BLaER1 (cell line): Measurements from ENCODE around the gene TXNDC9.
"Not testable (repeated sequence)": the region's sequence is repeated elsewhere in the genome, so short reads cannot be mapped to it uniquely, and the experiment has no call there.

Source experiments
- H3K27ac ChIP-seq: shearing (Covaris generic); formaldehyde crosslinking; 2 replicates; pipeline ENCODE4 v1.8.1; 2022
- H3K27me3 ChIP-seq: shearing (Covaris generic); formaldehyde crosslinking; 2 replicates; pipeline ENCODE4 v1.8.1; 2022
- H3K36me3 ChIP-seq: shearing (Covaris generic); formaldehyde crosslinking; 2 replicates; pipeline ENCODE4 v1.8.1; 2022
- H3K4me1 ChIP-seq: shearing (Covaris generic); formaldehyde crosslinking; 2 replicates; pipeline ENCODE4 v1.8.1; 2022
- H3K4me2 ChIP-seq: shearing (Covaris generic); formaldehyde crosslinking; 2 replicates; pipeline ENCODE4 v1.8.1; 2022
- H3K4me3 ChIP-seq: shearing (Covaris generic); formaldehyde crosslinking; 2 replicates; pipeline ENCODE4 v1.8.1; 2022
- H3K9ac ChIP-seq: shearing (Covaris generic); formaldehyde crosslinking; 2 replicates; pipeline ENCODE4 v1.8.1; 2022
- H3K9me3 ChIP-seq: shearing (Covaris generic); formaldehyde crosslinking; 2 replicates; pipeline ENCODE4 v1.8.1; 2022
- H4K20me1 ChIP-seq: shearing (Covaris generic); formaldehyde crosslinking; 2 replicates; pipeline ENCODE4 v1.8.1; 2022
- Cebpa-rat ChIP-seq: shearing (Covaris generic); IDR thresholded peaks from 2 replicates; pipeline ENCODE4 v1.8.1; 2022

The TXNDC9 gene

GRCh38 chr2:99279969-99280695 is 56.0 kb downstream of the TXNDC9 start:
- no peaks in the 10 kb centered on the region for H4K20me1 ChIP-seq
- H3K27me3 ChIP-seq: no peaks in the 10 kb centered on the region
- no peak overlapping the region for H3K4me3 ChIP-seq
- H3K4me2 ChIP-seq: no peak overlapping the region
- peaks cover 40% of the 10 kb centered on the region for H3K9me3 ChIP-seq
- no peak overlapping the region for H3K27ac ChIP-seq
- TF ChIP-seq Cebpa-rat: no peak
- no peaks in the 10 kb centered on the region for H3K4me1 ChIP-seq
- peaks cover 73% of the 10 kb centered on the region for H3K36me3 ChIP-seq
- no peak overlapping the region for H3K9ac ChIP-seq

GRCh38 chr2:99278793-99279291 is 57.3 kb downstream of the TXNDC9 start:
- Histone ChIP-seq H4K20me1 (no peaks in the 10 kb centered on the region), H3K4me2 (no peak overlapping the region), H3K27me3 (no peaks in the 10 kb centered on the region), H3K4me1 (no peaks in the 10 kb centered on the region), H3K9ac (no peak overlapping the region), H3K27ac (no peak overlapping the region), H3K36me3 (peaks cover 60% of the 10 kb centered on the region), H3K9me3 (peaks cover 34% of the 10 kb centered on the region), H3K4me3 (no peak overlapping the region)
- no peak for TF ChIP-seq Cebpa-rat

GRCh38 chr2:99278195-99278765 is 57.9 kb downstream of the TXNDC9 start:
- not testable (repeated sequence) for H3K4me1 ChIP-seq, H3K9ac ChIP-seq, H3K4me3 ChIP-seq, H4K20me1 ChIP-seq, H3K4me2 ChIP-seq, H3K27ac ChIP-seq, H3K27me3 ChIP-seq
- Histone ChIP-seq H3K9me3 (peaks cover 28% of the 10 kb centered on the region), H3K36me3 (peaks cover 55% of the 10 kb centered on the region)

- Histone ChIP-seq H3K4me1 (no peaks in the 10 kb centered on the region), H3K9me3 (peaks cover 39% of the 10 kb centered on the region), H3K4me3 (no peak overlapping the region), H3K27ac (no peak overlapping the region), H4K20me1 (no peaks in the 10 kb centered on the region), H3K27me3 (no peaks in the 10 kb centered on the region), H3K9ac (no peak overlapping the region), H3K4me2 (no peak overlapping the region), H3K36me3 (peaks cover 37% of the 10 kb centered on the region; the same call in 1 of the 2 replicates)
- TF ChIP-seq Cebpa-rat: no peak
Observed at GRCh38 chr2:99275882-99276281, 60.3 kb downstream of the TXNDC9 start.
